OCI-LY7 (cell line): ENCODE results near the gene ANO2. TPM values are rescaled to one million over a fixed set of nuclear protein-coding genes. Genes with fewer than 3 reads are reported as not detected.

ENCODE experiments used
- BruUV-seq: library from RNA; stranded (reverse); fragments of 400-500 nt; replicated peaks from 2 replicates; lab custom pipeline; 2021; lab: Mats Ljungman, UMichigan
- CTCF ChIA-PET: fragments of 300-600 bp; sonication (Branson Sonifier 250); formaldehyde crosslinking; loops from one replicate; lab custom pipeline; 2022; ENCODE audit warnings: antibody characterized with exemption; ENCODE audit not compliant: unreplicated experiment; lab: Charles Lee
- POLR2A ChIA-PET: fragments of 300-600 bp; sonication (Branson Sonifier 250); formaldehyde crosslinking; loops from one replicate; lab custom pipeline; 2022; ENCODE audit warnings: antibody characterized with exemption; lab: Charles Lee
- DNase-seq: peaks from one replicate; pipeline ENCODE4 v3.0.0-alpha.2; 2015; ENCODE audit warnings: low spot score
- H2AFZ ChIP-seq: fragments of 200-600 bp; sonication (generic), shearing (Covaris generic); 2 replicates; pipeline ENCODE4 v1.6.1; 2014; ENCODE audit warnings: mild to moderate bottlenecking, antibody characterized with exemption, low read length, moderate library complexity
- H3K27ac ChIP-seq: fragments of 200-600 bp; sonication (generic); 2 replicates; pipeline ENCODE4 v1.5.1; 2014; ENCODE audit warnings: mixed run types, low read depth, mild to moderate bottlenecking, moderate library complexity, low read length, inconsistent platforms; ENCODE audit not compliant: poor library complexity, severe bottlenecking
- H3K36me3 ChIP-seq: fragments of 200-600 bp; sonication (generic); 2 replicates; pipeline ENCODE4 v1.6.1; 2014; ENCODE audit warnings: mild to moderate bottlenecking, antibody characterized with exemption, low read length, moderate library complexity, mixed read lengths; ENCODE audit not compliant: insufficient read depth
- H3K4me1 ChIP-seq: fragments of 200-600 bp; sonication (generic); 2 replicates; pipeline ENCODE4 v1.5.1; 2014; ENCODE audit warnings: mild to moderate bottlenecking, low read length; ENCODE audit not compliant: insufficient read depth, poor library complexity, severe bottlenecking
- H3K4me2 ChIP-seq: fragments of 200-600 bp; sonication (generic); 2 replicates; pipeline ENCODE4 v1.6.1; 2014; ENCODE audit warnings: mild to moderate bottlenecking, low read length
- H3K4me3 ChIP-seq: fragments of 200-600 bp; sonication (generic); 2 replicates; pipeline ENCODE4 v1.5.1; 2014; ENCODE audit warnings: mild to moderate bottlenecking, low read depth, low read length; ENCODE audit not compliant: poor library complexity, severe bottlenecking
- H3K79me2 ChIP-seq: fragments of 200-600 bp; sonication (generic); 2 replicates; pipeline ENCODE4 v1.6.1; 2016; ENCODE audit warnings: low read depth, mild to moderate bottlenecking, low read length, moderate library complexity, mixed read lengths; ENCODE audit not compliant: insufficient read depth
- H3K9me2 ChIP-seq: fragments of 200-600 bp; sonication (generic); 2 replicates; pipeline ENCODE4 v1.6.1; 2016; ENCODE audit warnings: mild to moderate bottlenecking, low read length, mixed read lengths; ENCODE audit not compliant: insufficient read depth
- H3K9me3 ChIP-seq: fragments of 200-600 bp; sonication (generic); 2 replicates; pipeline ENCODE4 v1.6.1; 2014; ENCODE audit warnings: mild to moderate bottlenecking, mixed run types, low read length, mixed read lengths
- H4K20me1 ChIP-seq: fragments of 200-600 bp; sonication (generic); 2 replicates; pipeline ENCODE4 v1.6.1; 2014; ENCODE audit warnings: mild to moderate bottlenecking, antibody characterized with exemption, low read length, moderate library complexity, mixed read lengths; ENCODE audit not compliant: insufficient read depth
- CTCF ChIP-seq: fragments of 200-600 bp; sonication (generic); conservative IDR thresholded peaks from 2 replicates; pipeline ENCODE4 v1.5.1; 2014; ENCODE audit warnings: mild to moderate bottlenecking, antibody characterized with exemption, low read length, moderate library complexity, mixed read lengths
- EZH2phosphoT487 ChIP-seq: fragments of 200-600 bp; sonication (generic); IDR thresholded peaks from 2 replicates; pipeline ENCODE4 v1.6.1; 2018; ENCODE audit warnings: low read depth, borderline replicate concordance, mild to moderate bottlenecking, mixed run types, antibody characterized with exemption, low read length, moderate library complexity, mixed read lengths
- intact Hi-C: fragments of 100-400 bp; cut with micrococcal nuclease; formaldehyde crosslinking; loops from one replicate; pipeline ENCODE4 v1.10.0; 2022; ENCODE audit not compliant: unreplicated experiment
- total RNA-seq, 2 experiments: library from RNA; depleted of rRNA in 1 of 2; stranded (reverse); fragments of >200 nt in 1 of 2; shearing (Covaris generic) in 1 of 2; gene quantifications; 2 replicates each; pipeline ENCODE4 v1.2.3, GENCODE V29; 2014 to 2022

Gene ANO2
- total RNA-seq, 2 experiments from 2014 or later: not detected

- Histone ChIP-seq H4K20me1 (no peaks in the 10 kb centered on the region), H3K4me1 (no peaks in the 10 kb centered on the region), H3K4me2 (no peak overlapping the region), H3K79me2 (no peaks in the 10 kb centered on the region), H3K4me3 (no peak overlapping the region), H3K9me3 (no peaks in the 10 kb centered on the region), H3K9me2 (no peaks in the 10 kb centered on the region), H3K36me3 (no peaks in the 10 kb centered on the region), H2AFZ (no peak overlapping the region), H3K27ac (no peak overlapping the region)
- TF ChIP-seq CTCF (no peak), EZH2phosphoT487 (no peak)
- no TSS peak for BruUV-seq
- CTCF ChIA-PET: no interaction called here
- POLR2A ChIA-PET: interaction anchor here (0.7 kb wide), 1 partner anchor 77 kb away, joined by 3 read pairs; no protein-coding TSS in a partner anchor
- no peak for DNase-seq
- intact Hi-C loops: no loop called here
These were observed 256.8 kb downstream of the ANO2 start for GRCh38 chr12:5688226-5688625.

DNA sequence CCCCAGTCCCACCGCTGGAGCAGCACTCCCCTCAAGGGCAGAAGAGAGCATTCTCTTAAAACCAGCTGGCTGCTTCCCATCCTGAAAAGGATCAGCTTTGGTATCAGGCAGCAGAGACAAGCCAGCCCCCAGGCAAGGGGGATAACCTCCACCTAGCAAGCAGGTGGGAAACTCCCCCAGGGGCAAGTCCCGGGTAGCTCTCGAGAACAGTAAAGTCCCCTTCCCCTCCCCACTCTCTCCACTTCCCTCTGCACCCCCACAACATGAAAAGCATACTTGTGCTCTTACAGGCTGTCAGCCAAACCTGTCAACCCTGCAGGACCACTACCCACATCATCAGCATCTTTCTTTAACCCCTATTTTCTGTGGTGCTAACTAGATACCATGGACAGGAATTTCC is 259.1 kb downstream of the ANO2 start:
- no peak overlapping the region for H2AFZ ChIP-seq
- BruUV-seq: no TSS peak
- no peaks in the 10 kb centered on the region for H3K36me3 ChIP-seq
- H4K20me1 ChIP-seq: no peaks in the 10 kb centered on the region
- H3K4me1 ChIP-seq: no peaks in the 10 kb centered on the region
- no peak overlapping the region for H3K4me2 ChIP-seq
- H3K27ac ChIP-seq: no peak overlapping the region
- no peaks in the 10 kb centered on the region for H3K79me2 ChIP-seq
- ChIA-PET POLR2A (interaction anchor here (0.6 kb wide), 1 partner anchor 132 kb away, joined by 3 read pairs; no protein-coding TSS in a partner anchor), CTCF (no interaction called here)
- no peak for TF ChIP-seq CTCF
- TF ChIP-seq EZH2phosphoT487: no peak
- H3K9me3 ChIP-seq: no peaks in the 10 kb centered on the region
- no peak for DNase-seq
- intact Hi-C loops: no loop called here
- H3K9me2 ChIP-seq: no peaks in the 10 kb centered on the region
- H3K4me3 ChIP-seq: no peak overlapping the region

DNA sequence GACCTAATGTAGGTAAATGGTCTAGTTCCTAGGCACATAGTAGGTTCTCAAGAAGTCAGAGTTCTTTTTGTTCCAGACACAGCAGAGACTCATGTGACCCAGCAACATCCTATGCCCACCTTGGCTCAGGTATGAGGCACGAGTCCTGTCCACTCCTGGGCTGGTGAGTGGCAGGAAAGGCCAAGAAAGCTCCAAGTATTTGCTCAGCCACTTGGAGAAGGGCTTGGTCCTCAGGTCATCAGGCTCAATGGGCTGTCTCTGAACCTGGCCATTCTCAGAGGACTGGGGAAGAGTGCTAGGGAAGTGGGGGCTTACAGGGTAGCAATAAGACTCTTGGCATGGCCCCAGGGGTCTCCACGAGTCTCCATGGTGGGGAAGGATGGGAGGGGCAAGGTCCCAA is 260.1 kb downstream of the ANO2 start:
- Histone ChIP-seq H3K36me3 (no peaks in the 10 kb centered on the region), H3K4me2 (no peak overlapping the region), H3K79me2 (no peaks in the 10 kb centered on the region), H3K27ac (no peak overlapping the region), H3K9me2 (no peaks in the 10 kb centered on the region), H3K4me3 (no peak overlapping the region), H4K20me1 (no peaks in the 10 kb centered on the region), H3K4me1 (no peaks in the 10 kb centered on the region), H2AFZ (no peak overlapping the region), H3K9me3 (no peaks in the 10 kb centered on the region)
- intact Hi-C loops: no loop called here
- ChIA-PET POLR2A (interaction anchor here (0.6 kb wide), 1 partner anchor 9 kb away, joined by 3 read pairs; no protein-coding TSS in a partner anchor), CTCF (no interaction called here)
- BruUV-seq: no TSS peak
- TF ChIP-seq CTCF: no peak
- no peak for TF ChIP-seq EZH2phosphoT487
- no peak for DNase-seq
